Renal pelvis (tissue), 4 donors: Measurements from ENCODE around the gene COPS7A. TPM values are rescaled to one million over a fixed set of nuclear protein-coding genes. Genes with fewer than 3 reads are reported as not detected.
A peak's percentile ranks its signal among the peaks of the same experiment; 100 is the strongest.
"Not testable (repeated sequence)": the region's sequence is repeated elsewhere in the genome, so short reads cannot be mapped to it uniquely, and the experiment has no call there.

Experiments
- DNase-seq: peaks from one replicate; pipeline ENCODE4 v3.0.0-alpha.2; 2013
- polyA plus RNA-seq, 3 donors: library from polyadenylated mRNA; unstranded; fragments of 120-200 nt; gene quantifications; one replicate each; pipeline ENCODE4 v1.2.1, GENCODE V29; 2013; ENCODE audit not compliant: insufficient read length in 3 of 3

The COPS7A gene
- polyA plus RNA-seq, 3 donors, result 68.4 to 70.3 (median 69.4) TPM

DNA sequence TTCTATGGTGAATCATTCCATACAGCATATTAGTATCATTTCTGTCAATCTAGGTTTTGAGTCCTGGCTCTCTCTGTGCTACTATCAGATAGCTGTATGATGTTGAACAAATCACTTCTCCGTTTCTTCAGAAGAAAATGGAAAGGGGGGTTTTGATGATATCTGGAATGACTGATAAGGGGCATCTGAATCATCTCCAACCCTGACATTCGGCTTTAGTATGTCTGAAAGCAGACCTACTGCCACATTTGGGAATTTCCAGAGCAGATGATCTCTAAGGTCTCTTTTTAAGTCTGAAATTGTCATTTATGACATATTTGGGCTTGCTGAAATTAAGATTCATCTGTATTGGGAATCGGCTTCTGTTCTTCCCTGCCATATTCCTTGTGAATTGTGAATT, 19.0 kb downstream of the COPS7A start:
- DNase-seq, result no peak

GRCh38 chr12:6743300-6743699, 19.5 kb downstream of the COPS7A start:
- DNase-seq, result not testable (repeated sequence)

GRCh38 chr12:6745741-6746525, 22.1 kb downstream of the COPS7A start:
- DNase-seq, result no peak

DNA sequence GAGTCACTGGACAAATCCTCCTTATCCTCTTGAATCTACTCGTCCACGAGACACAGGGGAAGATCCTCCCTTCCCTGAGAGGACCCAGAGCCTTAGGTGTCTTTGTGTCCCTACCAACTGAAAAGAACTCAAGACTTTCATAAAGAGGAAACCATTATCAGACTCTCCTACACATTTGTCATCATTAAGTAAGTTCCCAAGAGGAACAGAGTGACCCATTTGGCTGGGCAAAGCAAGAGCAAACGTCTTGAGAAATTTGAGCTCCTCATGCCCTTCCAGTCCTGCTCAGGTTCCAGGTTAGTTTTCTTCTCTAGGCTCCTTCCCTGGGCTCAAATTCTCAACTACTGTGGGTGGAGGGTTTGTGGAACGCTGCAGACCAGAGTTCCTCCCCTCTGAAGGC, 23.4 kb downstream of the COPS7A start:
- DNase-seq, result no peak

- no peak for DNase-seq
Measured at GRCh38 chr12:6748761-6749160, 24.9 kb downstream of the COPS7A start.

DNA sequence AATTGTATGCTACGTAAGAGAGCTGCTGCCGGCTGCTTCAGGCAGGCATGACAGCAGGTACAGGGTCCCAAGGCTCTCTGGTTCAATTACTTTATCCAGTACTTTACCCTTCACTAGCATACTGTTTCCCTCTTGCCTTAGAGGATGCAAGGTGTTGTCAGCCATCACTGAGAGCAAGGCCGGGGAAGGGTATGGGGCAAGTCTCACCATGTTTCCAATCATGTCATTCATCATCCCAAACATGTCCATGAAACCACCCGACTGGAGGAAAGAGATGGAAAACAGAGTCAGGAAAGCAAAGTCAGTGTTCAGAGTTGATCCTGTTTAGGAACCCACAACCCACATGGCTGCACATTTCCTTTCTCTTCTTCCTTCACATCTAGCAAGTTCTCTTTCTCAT, 26.7 kb downstream of the COPS7A start:
- no peak for DNase-seq

DNA sequence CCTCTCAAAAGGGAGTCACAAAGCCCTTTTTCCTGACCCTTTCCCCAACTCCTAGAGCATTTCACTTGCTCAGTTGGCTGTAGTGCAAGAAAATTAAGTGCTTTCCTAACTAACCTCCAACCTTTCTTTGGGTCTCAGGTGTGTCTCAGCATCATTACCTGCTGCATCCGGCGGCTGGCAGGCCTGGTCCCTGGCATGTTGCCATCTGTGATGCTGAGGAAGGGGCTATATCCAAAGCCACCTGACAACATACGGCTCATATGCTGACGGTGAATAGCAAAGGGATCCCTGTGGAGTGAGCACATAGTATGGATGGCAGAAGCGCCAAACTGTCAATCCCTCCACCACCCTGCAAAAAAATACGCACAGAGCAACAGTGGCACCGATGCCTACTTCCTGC, 27.9 kb downstream of the COPS7A start:
- DNase-seq, result no peak

- DNase-seq, result no peak
Measured at GRCh38 chr12:6752167-6752920, 28.5 kb downstream of the COPS7A start.

DNA sequence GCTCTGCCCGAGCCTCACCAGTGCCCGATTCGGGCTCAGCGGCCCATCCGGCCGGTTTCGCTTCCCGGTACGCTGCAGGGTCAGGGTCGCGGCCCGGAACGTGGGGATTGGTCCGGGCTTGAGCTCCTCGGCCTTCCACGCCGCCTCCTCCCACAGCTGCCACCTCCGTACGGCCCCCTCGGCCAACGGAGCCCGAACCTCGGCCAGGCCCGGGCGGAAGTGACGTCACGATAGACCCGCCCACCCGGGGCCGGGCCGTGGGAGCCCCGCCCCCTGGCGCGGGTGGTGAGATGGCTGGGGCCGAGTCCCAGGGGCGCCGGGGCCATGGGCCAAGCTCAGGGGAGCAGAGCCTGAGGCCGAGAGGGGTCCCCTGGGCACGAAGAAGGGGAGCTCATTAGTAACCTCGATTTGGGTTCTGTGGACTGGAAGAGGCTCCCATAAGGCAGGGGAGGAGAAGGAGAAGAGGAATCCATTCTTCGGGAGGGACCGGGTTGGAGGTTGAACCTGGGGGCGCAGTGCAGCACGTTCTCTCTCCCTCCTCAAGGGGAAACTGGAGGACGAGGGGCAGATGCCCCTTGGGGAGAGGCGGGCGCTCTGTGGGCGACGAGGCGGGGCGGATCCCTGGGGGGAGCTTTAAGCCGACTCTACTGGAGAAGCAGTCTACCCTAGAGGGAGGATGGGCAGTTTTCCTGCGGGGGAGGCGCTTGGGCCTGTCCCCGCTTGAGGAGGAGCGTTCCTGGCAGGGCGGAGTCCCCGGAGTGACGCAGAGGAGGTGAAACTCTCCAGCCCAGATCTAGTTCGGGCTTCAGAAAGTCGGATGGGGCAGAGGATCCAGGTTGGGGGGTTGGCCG, 29.3 kb downstream of the COPS7A start, which contains the start of gene MLF2:
Gene MLF2, minus strand, starts transcription at position 221 of the 851 bp plus-strand sequence. CDS start 807 bp downstream, outside the sequence.
- DNase-seq, result peak; percentile 99

DNA sequence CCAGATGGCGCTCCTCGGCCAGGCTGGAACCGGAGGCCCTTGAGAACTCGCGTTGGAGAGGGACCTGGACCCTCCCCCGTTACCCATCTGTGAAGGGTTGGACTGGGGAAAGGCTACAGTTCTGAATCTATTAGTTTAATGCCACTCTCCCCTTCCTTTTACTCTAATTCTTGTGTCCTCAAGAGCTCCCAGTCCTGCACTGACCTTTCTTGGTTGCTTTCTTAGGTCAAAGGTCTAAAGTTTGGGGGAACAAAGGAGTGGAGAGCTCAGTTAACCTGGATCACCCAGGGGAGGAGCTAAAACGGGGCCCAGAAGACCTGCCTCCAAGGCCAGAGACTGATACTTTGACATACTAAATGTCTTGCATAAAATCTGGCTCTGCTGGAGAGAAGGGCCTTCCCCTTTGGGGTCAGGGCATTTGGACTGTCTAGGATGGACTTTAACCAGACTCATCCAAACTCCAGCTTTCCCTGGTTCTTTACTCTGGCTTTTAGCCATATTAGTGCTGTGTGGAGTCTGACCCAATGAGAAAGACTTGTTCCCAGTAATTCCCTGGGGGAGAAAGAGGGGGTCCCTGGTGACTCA, 30.0 kb downstream of the COPS7A start:
- no peak for DNase-seq

- DNase-seq, result no peak
Measured at GRCh38 chr12:6754411-6754810, 30.6 kb downstream of the COPS7A start.

DNA sequence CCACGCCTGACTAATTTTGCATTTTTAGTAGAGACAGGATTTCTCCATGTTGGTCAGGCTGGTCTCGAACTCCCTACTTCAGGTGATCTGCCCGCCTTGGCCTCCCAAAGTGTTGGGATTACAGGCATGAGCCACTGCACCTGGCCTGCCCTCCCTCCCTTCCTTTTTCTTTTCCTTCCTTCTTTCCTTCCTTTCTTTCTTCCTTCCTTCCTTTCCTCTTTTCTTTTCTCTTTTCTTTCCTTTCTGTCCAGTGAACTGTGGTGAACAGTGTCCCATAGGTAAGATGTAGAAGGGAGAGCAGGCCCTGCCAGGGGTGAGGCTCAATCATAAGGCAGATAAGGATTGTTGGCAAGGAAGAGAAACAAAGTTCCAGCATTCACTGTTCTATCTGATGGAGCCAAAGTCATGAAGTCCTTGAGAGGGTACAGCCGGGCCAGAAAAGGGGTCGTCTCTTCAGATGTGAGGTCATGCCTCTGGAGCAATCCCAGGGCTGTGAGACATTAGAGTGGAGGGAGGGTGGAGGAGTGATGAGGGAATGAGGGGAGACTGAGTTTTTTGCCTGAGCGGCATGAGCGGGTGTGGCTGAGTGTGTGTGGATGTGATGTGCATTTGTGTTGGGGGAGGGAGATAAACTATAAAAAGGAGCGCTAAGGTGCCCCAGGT, 33.3 kb downstream of the COPS7A start:
- no peak for DNase-seq

DNA sequence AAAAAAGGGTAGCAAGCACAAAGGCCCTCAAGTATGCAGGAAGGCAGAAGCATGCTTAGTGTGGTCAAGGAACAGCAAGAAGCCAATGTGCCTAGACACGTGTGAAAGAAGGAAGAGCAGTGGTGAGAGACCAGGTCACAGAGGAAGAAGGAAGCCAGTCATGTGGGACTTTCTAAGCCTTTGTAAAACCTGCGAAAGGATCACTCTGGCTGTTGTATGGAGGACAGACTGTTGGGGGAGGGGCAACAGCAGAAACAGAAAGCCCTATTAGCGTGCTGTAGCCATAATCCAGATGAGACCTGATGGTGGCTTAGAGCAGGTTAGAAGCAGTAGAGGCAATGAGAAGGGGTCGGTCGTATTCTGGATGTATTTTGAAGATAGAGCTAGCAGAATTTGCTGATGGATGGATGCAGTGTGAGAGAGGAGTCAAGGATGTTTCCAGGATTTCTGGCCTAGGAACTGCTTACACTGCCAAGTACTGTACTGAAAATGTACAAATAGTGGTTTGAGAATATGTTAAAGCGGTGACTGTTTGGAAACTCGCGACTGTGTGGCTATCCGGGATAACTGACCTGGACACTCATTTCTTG, 34.8 kb downstream of the COPS7A start:
- DNase-seq, result no peak

GRCh38 chr12:6759741-6760140, 35.9 kb downstream of the COPS7A start:
- no peak for DNase-seq

GRCh38 chr12:6763380-6763779, 39.5 kb downstream of the COPS7A start:
- no peak for DNase-seq

DNA sequence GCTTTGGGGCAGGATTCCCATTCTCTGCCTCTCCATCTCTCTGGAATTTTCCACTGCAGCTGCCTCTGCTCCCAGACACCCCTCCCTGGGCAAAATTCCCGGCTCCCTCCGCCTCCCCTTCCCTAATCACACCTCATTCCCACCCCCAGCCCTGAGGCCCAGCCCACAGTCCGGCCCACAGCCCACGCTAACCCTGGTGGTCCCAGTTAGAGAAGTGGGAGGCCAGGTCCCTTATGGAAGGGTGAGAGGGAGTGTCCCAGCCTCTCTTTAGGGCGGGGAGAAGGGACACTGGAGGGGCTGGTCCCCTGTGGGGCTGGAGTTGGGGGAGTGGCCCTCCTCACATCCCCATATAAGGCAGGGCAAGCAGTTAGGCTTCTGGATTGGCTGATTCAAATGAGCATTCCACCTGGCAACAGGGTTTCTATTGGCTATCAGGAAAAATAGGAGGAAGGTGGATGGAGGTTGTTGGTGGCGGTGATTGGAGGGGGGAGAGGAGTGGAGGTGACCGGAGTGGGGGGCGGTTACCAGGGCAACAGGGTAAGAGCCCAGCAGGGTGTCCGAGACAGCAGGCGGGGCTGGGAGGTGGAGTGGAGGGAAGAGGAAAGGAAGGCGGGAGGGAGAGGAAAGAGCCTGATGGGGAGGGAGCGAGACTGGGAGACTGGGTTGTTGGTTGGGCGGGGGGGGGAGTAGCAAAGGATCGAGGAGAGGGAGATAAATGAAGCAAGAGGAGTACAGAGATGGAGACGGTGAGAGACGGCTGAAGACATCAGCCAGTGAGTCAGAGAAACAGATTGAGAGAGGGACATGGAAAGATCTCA, 40.4 kb downstream of the COPS7A start:
- peak; percentile 99 for DNase-seq

DNA sequence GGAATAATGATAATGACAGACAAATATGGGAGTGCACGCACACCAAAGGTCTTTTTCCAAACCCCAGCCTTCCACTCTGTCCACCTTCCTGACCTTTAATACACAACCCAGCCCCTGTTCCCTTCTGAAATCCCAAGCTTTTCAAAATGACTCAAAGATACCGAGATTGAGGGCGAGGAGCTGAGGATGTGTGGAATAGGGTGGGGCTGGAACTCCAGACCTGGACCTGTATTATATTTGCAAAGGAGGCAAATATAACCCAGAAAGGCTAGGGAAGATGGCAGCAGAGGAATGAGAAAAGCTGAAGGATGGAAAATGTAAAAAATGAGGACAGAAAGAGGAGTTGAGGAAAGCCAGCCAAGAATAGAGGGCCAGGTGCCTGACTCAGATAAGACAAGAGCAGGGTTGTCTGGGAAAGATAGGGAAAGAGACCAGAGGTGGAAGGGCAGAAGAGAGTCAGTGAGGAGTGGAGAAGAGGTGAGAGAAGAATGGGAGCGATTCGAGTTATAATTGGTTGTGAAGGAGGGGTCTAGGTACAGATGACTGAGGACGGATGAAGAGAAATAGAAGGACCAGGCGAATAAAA, 41.3 kb downstream of the COPS7A start:
- no peak for DNase-seq

DNA sequence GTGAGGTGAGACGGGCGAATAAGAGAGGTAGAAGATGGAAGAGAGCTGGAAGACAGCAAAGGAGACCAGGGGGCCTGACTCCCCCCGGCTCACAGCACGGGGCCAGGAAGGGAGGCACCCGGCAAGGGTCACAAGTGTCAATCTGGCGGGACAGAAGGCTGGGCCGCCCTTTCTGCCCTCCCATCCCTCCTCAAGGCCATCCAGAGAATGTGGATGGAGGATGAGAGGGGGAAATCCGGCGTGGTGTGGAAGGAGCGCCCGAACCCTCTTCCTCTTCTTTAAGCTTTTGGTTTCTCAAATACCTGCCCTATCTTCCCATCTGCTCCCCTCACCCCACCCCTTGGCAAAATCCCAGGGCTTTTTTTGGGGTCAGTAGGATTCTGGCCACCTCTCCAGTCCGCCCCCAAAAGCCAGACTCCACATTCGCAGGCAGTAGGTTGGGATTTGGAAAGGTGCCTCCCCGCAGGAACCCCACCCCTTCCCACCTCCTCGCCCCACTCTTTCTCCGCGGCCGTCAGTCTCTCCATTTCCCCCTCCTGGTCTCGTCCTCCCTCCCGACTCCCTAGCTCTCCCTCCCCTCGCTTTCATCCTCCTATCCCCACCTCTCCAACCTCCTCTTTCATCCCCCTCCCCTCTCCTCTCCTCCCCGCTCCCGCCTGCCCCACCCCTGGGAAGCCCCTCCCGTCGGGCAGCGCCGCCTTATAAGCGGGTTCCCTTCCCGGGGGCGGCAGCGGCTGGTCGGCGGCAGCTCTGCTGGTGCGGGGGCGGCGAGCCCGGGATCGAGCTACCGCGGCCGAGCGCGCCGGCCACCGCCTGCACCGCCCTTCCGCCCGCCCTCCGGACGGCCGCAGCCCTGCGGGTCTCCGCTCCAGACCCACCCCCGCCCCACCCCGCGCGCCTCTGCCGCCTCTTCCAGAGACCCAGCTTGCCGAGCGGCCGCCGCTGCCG, 42.1 kb downstream of the COPS7A start, which contains the start of gene PTMS:
Gene PTMS, plus strand, starts transcription at position 730 of the 948 bp plus-strand sequence. CDS start 343 bp downstream, outside the sequence.
- peak; percentile 91 for DNase-seq
